Calu3 (cell line): ENCODE results near the gene TP63. TPM values are rescaled to one million over a fixed set of nuclear protein-coding genes. Genes with fewer than 3 reads are reported as not detected.

Source experiments
- BruUV-seq: library from RNA; stranded (reverse); fragments of 400-500 nt; replicated peaks from 2 replicates; lab custom pipeline; 2021; lab: Mats Ljungman, UMichigan
- CTCF ChIA-PET: fragments of 300-600 bp; sonication (Branson Sonifier 250); formaldehyde crosslinking; loops from one replicate; lab custom pipeline; 2022; ENCODE audit warnings: antibody characterized with exemption; lab: Charles Lee
- DNase-seq: peaks from one replicate; pipeline ENCODE4 v3.0.0; 2022
- H3K27ac Mint-ChIP-seq: one replicate; pipeline ENCODE4 v1.8.0; 2022; ENCODE audit warnings: mixed read lengths; ENCODE audit not compliant: unreplicated experiment
- H3K27me3 Mint-ChIP-seq: one replicate; pipeline ENCODE4 v1.8.0; 2022; ENCODE audit warnings: mixed read lengths; ENCODE audit not compliant: unreplicated experiment
- H3K36me3 Mint-ChIP-seq: one replicate; pipeline ENCODE4 v1.8.0; 2022; ENCODE audit warnings: mild to moderate bottlenecking, moderate library complexity, mixed read lengths; ENCODE audit not compliant: insufficient read depth, unreplicated experiment
- H3K4me1 Mint-ChIP-seq: one replicate; pipeline ENCODE4 v1.8.0; 2022; ENCODE audit warnings: mild to moderate bottlenecking, low read depth, mixed read lengths; ENCODE audit not compliant: unreplicated experiment
- H3K4me3 Mint-ChIP-seq: one replicate; pipeline ENCODE4 v1.8.0; 2022; ENCODE audit warnings: mild to moderate bottlenecking, low read depth, moderate library complexity, mixed read lengths; ENCODE audit not compliant: unreplicated experiment
- H3K9me3 Mint-ChIP-seq: one replicate; pipeline ENCODE4 v1.8.0; 2022; ENCODE audit warnings: low read depth, mixed read lengths; ENCODE audit not compliant: unreplicated experiment
- intact Hi-C: fragments of 100-400 bp; cut with micrococcal nuclease; formaldehyde crosslinking; loops from one replicate; pipeline ENCODE4 v1.10.0; 2022; ENCODE audit not compliant: unreplicated experiment
- total RNA-seq: library from RNA; stranded (reverse); gene quantifications from 2 replicates; pipeline ENCODE4 v1.2.3, GENCODE V29; 2022
- TF ChIP-seq, protein P1 (sequence below): fragments of 200-600 bp; IDR thresholded peaks from one replicate; pipeline ENCODE4 v1.8.0; 2022; ENCODE audit warnings: antibody characterized with exemption; ENCODE audit not compliant: unreplicated experiment

Gene TP63
- total RNA-seq, 1 experiment from 2014 or later = not detected

DNA sequence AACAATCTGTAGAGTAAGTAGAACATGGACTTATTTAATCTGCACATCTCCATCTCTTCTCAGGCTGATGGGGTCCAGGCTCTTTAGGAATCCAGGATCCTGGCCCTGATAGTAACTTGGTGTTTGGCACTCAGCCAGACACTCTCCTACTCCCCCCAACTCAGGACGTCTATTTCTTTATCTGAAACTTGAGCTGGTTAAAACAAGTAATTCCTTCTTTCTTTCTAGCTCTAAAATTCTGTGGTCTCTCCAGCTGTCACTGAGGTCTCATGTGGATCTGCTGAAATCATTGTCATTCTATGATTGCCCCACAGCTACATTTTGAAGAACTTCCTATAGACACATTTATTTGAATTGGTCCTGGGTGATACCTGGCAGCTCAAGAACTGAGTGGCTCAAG is 59.0 kb downstream of the TP63 start:
- Mint-ChIP-seq H3K36me3 (no peaks in the 10 kb centered on the region), H3K4me3 (no peak overlapping the region), H3K27me3 (no peaks in the 10 kb centered on the region), H3K4me1 (no peaks in the 10 kb centered on the region), H3K9me3 (no peaks in the 10 kb centered on the region), H3K27ac (no peak overlapping the region)
- no TSS peak for BruUV-seq
- intact Hi-C loops = no loop called here
- CTCF ChIA-PET = no interaction called here
- DNase-seq = no peak
- TF ChIP-seq, protein P1, sequence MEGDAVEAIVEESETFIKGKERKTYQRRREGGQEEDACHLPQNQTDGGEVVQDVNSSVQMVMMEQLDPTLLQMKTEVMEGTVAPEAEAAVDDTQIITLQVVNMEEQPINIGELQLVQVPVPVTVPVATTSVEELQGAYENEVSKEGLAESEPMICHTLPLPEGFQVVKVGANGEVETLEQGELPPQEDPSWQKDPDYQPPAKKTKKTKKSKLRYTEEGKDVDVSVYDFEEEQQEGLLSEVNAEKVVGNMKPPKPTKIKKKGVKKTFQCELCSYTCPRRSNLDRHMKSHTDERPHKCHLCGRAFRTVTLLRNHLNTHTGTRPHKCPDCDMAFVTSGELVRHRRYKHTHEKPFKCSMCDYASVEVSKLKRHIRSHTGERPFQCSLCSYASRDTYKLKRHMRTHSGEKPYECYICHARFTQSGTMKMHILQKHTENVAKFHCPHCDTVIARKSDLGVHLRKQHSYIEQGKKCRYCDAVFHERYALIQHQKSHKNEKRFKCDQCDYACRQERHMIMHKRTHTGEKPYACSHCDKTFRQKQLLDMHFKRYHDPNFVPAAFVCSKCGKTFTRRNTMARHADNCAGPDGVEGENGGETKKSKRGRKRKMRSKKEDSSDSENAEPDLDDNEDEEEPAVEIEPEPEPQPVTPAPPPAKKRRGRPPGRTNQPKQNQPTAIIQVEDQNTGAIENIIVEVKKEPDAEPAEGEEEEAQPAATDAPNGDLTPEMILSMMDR = no peak

- no peak for DNase-seq
- H3K36me3 Mint-ChIP-seq = no peaks in the 10 kb centered on the region
- no peaks in the 10 kb centered on the region for H3K4me1 Mint-ChIP-seq
- H3K4me3 Mint-ChIP-seq = no peak overlapping the region
- BruUV-seq = no TSS peak
- intact Hi-C loops = no loop called here
- TF ChIP-seq, protein P1 = no peak
- no peaks in the 10 kb centered on the region for H3K27me3 Mint-ChIP-seq
- H3K9me3 Mint-ChIP-seq = no peaks in the 10 kb centered on the region
- CTCF ChIA-PET = no interaction called here
- H3K27ac Mint-ChIP-seq = no peak overlapping the region
These were observed 59.5 kb downstream of the TP63 start for GRCh38 chr3:189690672-189691071.

DNA sequence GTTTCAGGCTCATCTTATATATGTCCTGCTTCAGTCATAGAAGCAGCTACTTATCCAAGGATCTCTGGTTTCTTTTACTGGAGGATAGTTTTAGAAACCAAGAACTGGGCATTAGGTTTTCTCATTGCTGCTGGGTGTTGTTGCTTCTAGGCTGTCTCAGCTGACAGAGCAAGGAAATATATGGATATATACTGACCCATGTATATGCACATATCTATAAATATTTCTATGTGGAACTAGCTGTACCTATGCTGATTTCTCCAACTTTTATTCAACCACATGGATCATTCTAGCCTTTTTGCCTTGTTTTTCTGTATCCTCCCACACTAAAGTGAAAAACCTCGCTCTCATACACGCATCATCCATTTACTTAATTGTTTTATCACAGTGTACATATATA is 64.2 kb downstream of the TP63 start:
- H3K9me3 Mint-ChIP-seq = no peaks in the 10 kb centered on the region
- no peaks in the 10 kb centered on the region for H3K27me3 Mint-ChIP-seq
- no peaks in the 10 kb centered on the region for H3K36me3 Mint-ChIP-seq
- no TSS peak for BruUV-seq
- CTCF ChIA-PET = no interaction called here
- no peaks in the 10 kb centered on the region for H3K4me1 Mint-ChIP-seq
- intact Hi-C loops = no loop called here
- no peak overlapping the region for H3K27ac Mint-ChIP-seq
- H3K4me3 Mint-ChIP-seq = no peak overlapping the region
- no peak for DNase-seq
- TF ChIP-seq, protein P1 = no peak

- Mint-ChIP-seq H3K27me3 (no peaks in the 10 kb centered on the region), H3K4me1 (no peaks in the 10 kb centered on the region), H3K36me3 (no peaks in the 10 kb centered on the region), H3K4me3 (no peak overlapping the region), H3K27ac (no peak overlapping the region), H3K9me3 (no peaks in the 10 kb centered on the region)
- CTCF ChIA-PET = interaction anchor here (0.6 to 1.4 kb wide), 3 partner anchors 12 to 322 kb away, joined by 3 to 4 read pairs (median 3); no protein-coding TSS in a partner anchor
- TF ChIP-seq, protein P1 = no peak
- DNase-seq = no peak
- intact Hi-C loops = no loop called here
- BruUV-seq = no TSS peak
These were observed 67.6 kb downstream of the TP63 start for GRCh38 chr3:189698811-189699210.
